Neural cell (in vitro differentiated cells): ENCODE measurements around the gene RNF144A. TPM values are rescaled to one million over a fixed set of nuclear protein-coding genes. Genes with fewer than 3 reads are reported as not detected.

Experiments
- H2AFZ ChIP-seq: fragments of 200-600, 300-800 bp; sonication (generic), shearing (Covaris generic); 2 replicates; pipeline ENCODE4 v1.6.0; 2014; ENCODE audit warnings: low read depth, mild to moderate bottlenecking, antibody characterized with exemption, low read length, moderate library complexity
- H3F3A ChIP-seq: fragments of 200-600 bp; shearing (Covaris generic); 2 replicates; pipeline ENCODE4 v1.6.1; 2016; ENCODE audit warnings: mild to moderate bottlenecking, moderate library complexity, mixed read lengths, antibody characterized with exemption, low read length; ENCODE audit not compliant: insufficient read depth, poor library complexity, severe bottlenecking
- H3K27ac ChIP-seq: fragments of 200-600, 300-800 bp; sonication (generic), shearing (Covaris generic); 2 replicates; pipeline ENCODE4 v1.5.1; 2014; ENCODE audit warnings: mild to moderate bottlenecking, low read length, moderate library complexity
- H3K27me3 ChIP-seq: fragments of 300-800, 200-600 bp; sonication (generic), shearing (Covaris generic); 2 replicates; pipeline ENCODE4 v1.6.0; 2014; ENCODE audit warnings: mild to moderate bottlenecking, low read depth, low read length, moderate library complexity; ENCODE audit not compliant: insufficient read depth
- H3K36me3 ChIP-seq: fragments of 300-800, 200-600 bp; sonication (generic), shearing (Covaris generic); 2 replicates; pipeline ENCODE4 v1.5.1; 2014; ENCODE audit warnings: mild to moderate bottlenecking, antibody characterized with exemption, low read length, moderate library complexity; ENCODE audit not compliant: insufficient read depth
- H3K4me2 ChIP-seq: fragments of 300-800, 200-600 bp; sonication (generic), shearing (Covaris generic); 2 replicates; pipeline ENCODE4 v1.6.0; 2014; ENCODE audit warnings: mild to moderate bottlenecking, low read length
- H3K4me3 ChIP-seq: fragments of 300-800, 200-600 bp; sonication (generic), shearing (Covaris generic); 2 replicates; pipeline ENCODE4 v1.5.1; 2014; ENCODE audit warnings: mild to moderate bottlenecking, low read length, moderate library complexity
- H3K79me2 ChIP-seq: fragments of 200-600 bp; shearing (Covaris generic); replicated peaks from 2 replicates; pipeline ENCODE4 v1.6.0; 2014; ENCODE audit warnings: mild to moderate bottlenecking, low read length, moderate library complexity; ENCODE audit not compliant: insufficient read depth
- H3K9ac ChIP-seq: fragments of 300-800, 200-600 bp; sonication (generic), shearing (Covaris generic); 2 replicates; pipeline ENCODE4 v1.6.1; 2016; ENCODE audit warnings: mild to moderate bottlenecking, low read length, mixed read lengths
- H3K9me2 ChIP-seq: fragments of 200-600 bp; shearing (Covaris generic); 2 replicates; pipeline ENCODE4 v1.6.1; 2016; ENCODE audit warnings: mild to moderate bottlenecking, low read length, mixed read lengths; ENCODE audit not compliant: insufficient read depth
- H3K9me3 ChIP-seq: fragments of 200-600, 300-800 bp; sonication (generic), shearing (Covaris generic); 2 replicates; pipeline ENCODE4 v1.6.1; 2016; ENCODE audit warnings: mild to moderate bottlenecking, mixed run types, low read length, moderate library complexity, mixed read lengths
- H4K20me1 ChIP-seq: fragments of 200-600 bp; shearing (Covaris generic); 2 replicates; pipeline ENCODE4 v1.6.1; 2016; ENCODE audit warnings: mild to moderate bottlenecking, mixed run types; ENCODE audit not compliant: insufficient read depth
- EP300 ChIP-seq: fragments of 450-650 bp; conservative IDR thresholded peaks from 2 replicates; pipeline ENCODE4 v1.6.1; 2014; ENCODE audit warnings: antibody characterized with exemption, mild to moderate bottlenecking, moderate library complexity; ENCODE audit not compliant: poor library complexity, severe bottlenecking
- EZH2 ChIP-seq: fragments of 200-600, 300-800 bp; shearing (Covaris generic), sonication (generic); IDR thresholded peaks from 2 replicates; pipeline ENCODE4 v1.6.1; 2014; ENCODE audit warnings: antibody characterized with exemption, low read length, borderline replicate concordance, mild to moderate bottlenecking; ENCODE audit not compliant: insufficient read depth, poor library complexity, severe bottlenecking
- MXI1 ChIP-seq: fragments of 450-650 bp; conservative IDR thresholded peaks from 2 replicates; pipeline ENCODE4 v1.6.1; 2014; ENCODE audit warnings: antibody characterized with exemption, mild to moderate bottlenecking; ENCODE audit not compliant: poor library complexity, severe bottlenecking
- POLR2AphosphoS5 ChIP-seq: IDR thresholded peaks from 2 replicates; pipeline ENCODE4 v1.6.1; 2012
- RAD21 ChIP-seq: fragments of 450-650 bp; conservative IDR thresholded peaks from 2 replicates; pipeline ENCODE4 v1.6.1; 2014; ENCODE audit warnings: antibody characterized with exemption, mild to moderate bottlenecking, moderate library complexity
- SMC3 ChIP-seq: fragments of 450-650 bp; conservative IDR thresholded peaks from 2 replicates; pipeline ENCODE4 v1.6.1; 2014; ENCODE audit warnings: antibody characterized with exemption, mild to moderate bottlenecking, moderate library complexity; ENCODE audit not compliant: poor library complexity
- TAF1 ChIP-seq: IDR thresholded peaks from 2 replicates; pipeline ENCODE4 v1.6.1; 2012; ENCODE audit warnings: low read depth
- polyA plus RNA-seq: library from polyadenylated mRNA; depleted of rRNA; stranded (reverse); fragments of >200 nt; gene quantifications from 2 replicates; pipeline ENCODE4 v1.2.3, GENCODE V29; 2014
- TF ChIP-seq, protein P1 (sequence below): fragments of 450-650 bp; IDR thresholded peaks from 2 replicates; pipeline ENCODE4 v1.5.1; 2014; ENCODE audit warnings: antibody characterized with exemption, mild to moderate bottlenecking, moderate library complexity; ENCODE audit not compliant: poor library complexity, severe bottlenecking
- TF ChIP-seq, protein P2 (sequence below): IDR thresholded peaks from 2 replicates; pipeline ENCODE4 v1.6.1; 2012; ENCODE audit warnings: borderline replicate concordance

The RNF144A gene
- polyA plus RNA-seq, 1 donor from 2014 or later, result 26.9 TPM

GRCh38 chr2:6945087-6945813 lies 28.0 kb downstream of the RNF144A start:
- peaks cover 9% of the 10 kb centered on the region for H3K36me3 ChIP-seq
- H4K20me1 ChIP-seq, result no peaks in the 10 kb centered on the region
- no peaks in the 10 kb centered on the region for H3F3A ChIP-seq
- H3K9ac ChIP-seq, result no peak overlapping the region
- H2AFZ ChIP-seq, result no peak overlapping the region
- TF ChIP-seq POLR2AphosphoS5 (no peak), EZH2 (no peak), SMC3 (no peak), MXI1 (no peak), RAD21 (no peak), TAF1 (no peak), EP300 (no peak)
- TF ChIP-seq, protein P1, sequence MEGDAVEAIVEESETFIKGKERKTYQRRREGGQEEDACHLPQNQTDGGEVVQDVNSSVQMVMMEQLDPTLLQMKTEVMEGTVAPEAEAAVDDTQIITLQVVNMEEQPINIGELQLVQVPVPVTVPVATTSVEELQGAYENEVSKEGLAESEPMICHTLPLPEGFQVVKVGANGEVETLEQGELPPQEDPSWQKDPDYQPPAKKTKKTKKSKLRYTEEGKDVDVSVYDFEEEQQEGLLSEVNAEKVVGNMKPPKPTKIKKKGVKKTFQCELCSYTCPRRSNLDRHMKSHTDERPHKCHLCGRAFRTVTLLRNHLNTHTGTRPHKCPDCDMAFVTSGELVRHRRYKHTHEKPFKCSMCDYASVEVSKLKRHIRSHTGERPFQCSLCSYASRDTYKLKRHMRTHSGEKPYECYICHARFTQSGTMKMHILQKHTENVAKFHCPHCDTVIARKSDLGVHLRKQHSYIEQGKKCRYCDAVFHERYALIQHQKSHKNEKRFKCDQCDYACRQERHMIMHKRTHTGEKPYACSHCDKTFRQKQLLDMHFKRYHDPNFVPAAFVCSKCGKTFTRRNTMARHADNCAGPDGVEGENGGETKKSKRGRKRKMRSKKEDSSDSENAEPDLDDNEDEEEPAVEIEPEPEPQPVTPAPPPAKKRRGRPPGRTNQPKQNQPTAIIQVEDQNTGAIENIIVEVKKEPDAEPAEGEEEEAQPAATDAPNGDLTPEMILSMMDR, result no peak
- TF ChIP-seq, protein P2, sequence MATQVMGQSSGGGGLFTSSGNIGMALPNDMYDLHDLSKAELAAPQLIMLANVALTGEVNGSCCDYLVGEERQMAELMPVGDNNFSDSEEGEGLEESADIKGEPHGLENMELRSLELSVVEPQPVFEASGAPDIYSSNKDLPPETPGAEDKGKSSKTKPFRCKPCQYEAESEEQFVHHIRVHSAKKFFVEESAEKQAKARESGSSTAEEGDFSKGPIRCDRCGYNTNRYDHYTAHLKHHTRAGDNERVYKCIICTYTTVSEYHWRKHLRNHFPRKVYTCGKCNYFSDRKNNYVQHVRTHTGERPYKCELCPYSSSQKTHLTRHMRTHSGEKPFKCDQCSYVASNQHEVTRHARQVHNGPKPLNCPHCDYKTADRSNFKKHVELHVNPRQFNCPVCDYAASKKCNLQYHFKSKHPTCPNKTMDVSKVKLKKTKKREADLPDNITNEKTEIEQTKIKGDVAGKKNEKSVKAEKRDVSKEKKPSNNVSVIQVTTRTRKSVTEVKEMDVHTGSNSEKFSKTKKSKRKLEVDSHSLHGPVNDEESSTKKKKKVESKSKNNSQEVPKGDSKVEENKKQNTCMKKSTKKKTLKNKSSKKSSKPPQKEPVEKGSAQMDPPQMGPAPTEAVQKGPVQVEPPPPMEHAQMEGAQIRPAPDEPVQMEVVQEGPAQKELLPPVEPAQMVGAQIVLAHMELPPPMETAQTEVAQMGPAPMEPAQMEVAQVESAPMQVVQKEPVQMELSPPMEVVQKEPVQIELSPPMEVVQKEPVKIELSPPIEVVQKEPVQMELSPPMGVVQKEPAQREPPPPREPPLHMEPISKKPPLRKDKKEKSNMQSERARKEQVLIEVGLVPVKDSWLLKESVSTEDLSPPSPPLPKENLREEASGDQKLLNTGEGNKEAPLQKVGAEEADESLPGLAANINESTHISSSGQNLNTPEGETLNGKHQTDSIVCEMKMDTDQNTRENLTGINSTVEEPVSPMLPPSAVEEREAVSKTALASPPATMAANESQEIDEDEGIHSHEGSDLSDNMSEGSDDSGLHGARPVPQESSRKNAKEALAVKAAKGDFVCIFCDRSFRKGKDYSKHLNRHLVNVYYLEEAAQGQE, result no peak
- no peak overlapping the region for H3K27ac ChIP-seq
- H3K79me2 ChIP-seq, result peaks cover 6% of the 10 kb centered on the region
- H3K27me3 ChIP-seq, result no peaks in the 10 kb centered on the region
- H3K4me3 ChIP-seq, result no peak overlapping the region
- H3K9me3 ChIP-seq, result no peaks in the 10 kb centered on the region
- H3K4me2 ChIP-seq, result no peak overlapping the region
- H3K9me2 ChIP-seq, result no peaks in the 10 kb centered on the region

- H3K27me3 ChIP-seq, result no peaks in the 10 kb centered on the region
- no peaks in the 10 kb centered on the region for H4K20me1 ChIP-seq
- H3K9me2 ChIP-seq, result no peaks in the 10 kb centered on the region
- H3K4me2 ChIP-seq, result no peak overlapping the region
- no peaks in the 10 kb centered on the region for H3F3A ChIP-seq
- no peak overlapping the region for H2AFZ ChIP-seq
- TF ChIP-seq TAF1 (no peak), MXI1 (no peak), RAD21 (no peak), EZH2 (no peak), SMC3 (no peak), EP300 (no peak), POLR2AphosphoS5 (no peak)
- TF ChIP-seq, protein P1, result no peak
- TF ChIP-seq, protein P2, result no peak
- no peaks in the 10 kb centered on the region for H3K9me3 ChIP-seq
- no peak overlapping the region for H3K4me3 ChIP-seq
- H3K27ac ChIP-seq, result no peak overlapping the region
- H3K9ac ChIP-seq, result no peak overlapping the region
- H3K79me2 ChIP-seq, result peaks cover 12% of the 10 kb centered on the region
- peaks cover 9% of the 10 kb centered on the region for H3K36me3 ChIP-seq
These were observed 28.6 kb downstream of the RNF144A start for GRCh38 chr2:6945821-6946220.
